Measurements from ENCODE around the gene CNOT6.

The CNOT6 gene

GRCh38 chr5:180555168-180555921, 61.2 kb downstream of the CNOT6 start:
- no peak overlapping the region for H3K4me3 ChIP-seq (ENCODE audit: low read depth, low read length, poor library complexity, severe bottlenecking)
- no peaks in the 10 kb centered on the region for H3K27me3 ChIP-seq (ENCODE audit: insufficient read depth, low read length)
- no peaks in the 10 kb centered on the region for H3K9me3 ChIP-seq (ENCODE audit: low read length)
- H3K4me2 ChIP-seq (ENCODE audit: low read length), result no peak overlapping the region
- TF ChIP-seq EZH2 (IDR thresholded peaks at IDR 0.05; ENCODE audit: borderline replicate concordance, low read length) (no peak), CTCF (IDR thresholded peaks at IDR 0.05; ENCODE audit: low read length) (no peak)
- no peaks in the 10 kb centered on the region for H4K20me1 ChIP-seq (ENCODE audit: insufficient read depth, low read length)
- no peaks in the 10 kb centered on the region for H3K9me2 ChIP-seq (ENCODE audit: low read depth, low read length)
- no peaks in the 10 kb centered on the region for H3F3A ChIP-seq (ENCODE audit: insufficient read depth, low read length)
- H2AFZ ChIP-seq (ENCODE audit: low read length), result no peak overlapping the region
- H3K4me1 ChIP-seq (ENCODE audit: insufficient read depth, low read length, severe bottlenecking), result no peaks in the 10 kb centered on the region
- H3K79me2 ChIP-seq (ENCODE audit: insufficient read depth, low read length), result peaks cover 10% of the 10 kb centered on the region; the same call in 1 of the 2 replicates
- H3K9ac ChIP-seq (ENCODE audit: low read length), result no peak overlapping the region
- no peak overlapping the region for H3K27ac ChIP-seq (ENCODE audit: low read depth, low read length, poor library complexity, severe bottlenecking)
- peaks cover 74% of the 10 kb centered on the region for H3K36me3 ChIP-seq (ENCODE audit: insufficient read depth, low read length)

GRCh38 chr5:180557217-180557809, 63.1 kb downstream of the CNOT6 start:
- H3K4me3 ChIP-seq (ENCODE audit: low read depth, low read length, poor library complexity, severe bottlenecking), result no peak overlapping the region
- no peaks in the 10 kb centered on the region for H3K9me3 ChIP-seq (ENCODE audit: low read length)
- no peaks in the 10 kb centered on the region for H3F3A ChIP-seq (ENCODE audit: insufficient read depth, low read length)
- TF ChIP-seq CTCF (IDR thresholded peaks at IDR 0.05; ENCODE audit: low read length) (no peak), EZH2 (IDR thresholded peaks at IDR 0.05; ENCODE audit: borderline replicate concordance, low read length) (no peak)
- H3K9ac ChIP-seq (ENCODE audit: low read length), result no peak overlapping the region
- no peak overlapping the region for H3K4me2 ChIP-seq (ENCODE audit: low read length)
- no peaks in the 10 kb centered on the region for H3K4me1 ChIP-seq (ENCODE audit: insufficient read depth, low read length, severe bottlenecking)
- H4K20me1 ChIP-seq (ENCODE audit: insufficient read depth, low read length), result no peaks in the 10 kb centered on the region
- H3K36me3 ChIP-seq (ENCODE audit: insufficient read depth, low read length), result peaks cover 67% of the 10 kb centered on the region
- peaks cover 10% of the 10 kb centered on the region; the same call in 1 of the 2 replicates for H3K79me2 ChIP-seq (ENCODE audit: insufficient read depth, low read length)
- no peaks in the 10 kb centered on the region for H3K9me2 ChIP-seq (ENCODE audit: low read depth, low read length)
- H3K27me3 ChIP-seq (ENCODE audit: insufficient read depth, low read length), result no peaks in the 10 kb centered on the region
- H2AFZ ChIP-seq (ENCODE audit: low read length), result no peak overlapping the region
- no peak overlapping the region for H3K27ac ChIP-seq (ENCODE audit: low read depth, low read length, poor library complexity, severe bottlenecking)

- H3K4me3 ChIP-seq (ENCODE audit: low read depth, low read length, poor library complexity, severe bottlenecking), result no peak overlapping the region
- H2AFZ ChIP-seq (ENCODE audit: low read length), result no peak overlapping the region
- H3K27ac ChIP-seq (ENCODE audit: low read depth, low read length, poor library complexity, severe bottlenecking), result no peak overlapping the region
- no peak overlapping the region for H3K9ac ChIP-seq (ENCODE audit: low read length)
- H3F3A ChIP-seq (ENCODE audit: insufficient read depth, low read length), result no peaks in the 10 kb centered on the region
- H4K20me1 ChIP-seq (ENCODE audit: insufficient read depth, low read length), result no peaks in the 10 kb centered on the region
- no peak overlapping the region for H3K4me2 ChIP-seq (ENCODE audit: low read length)
- TF ChIP-seq CTCF (IDR thresholded peaks at IDR 0.05; ENCODE audit: low read length) (no peak), EZH2 (IDR thresholded peaks at IDR 0.05; ENCODE audit: borderline replicate concordance, low read length) (no peak)
- no peaks in the 10 kb centered on the region for H3K4me1 ChIP-seq (ENCODE audit: insufficient read depth, low read length, severe bottlenecking)
- H3K27me3 ChIP-seq (ENCODE audit: insufficient read depth, low read length), result no peaks in the 10 kb centered on the region
- H3K36me3 ChIP-seq (ENCODE audit: insufficient read depth, low read length), result peaks cover 63% of the 10 kb centered on the region
- peaks cover 10% of the 10 kb centered on the region; the same call in 1 of the 2 replicates for H3K79me2 ChIP-seq (ENCODE audit: insufficient read depth, low read length)
- no peaks in the 10 kb centered on the region for H3K9me3 ChIP-seq (ENCODE audit: low read length)
- H3K9me2 ChIP-seq (ENCODE audit: low read depth, low read length), result no peaks in the 10 kb centered on the region
Measured at GRCh38 chr5:180558232-180558631, 64.1 kb downstream of the CNOT6 start.

Measured in OCI-LY1 (cell line).